ENCODE measurements around the gene DLG3. TPM values are rescaled to one million over a fixed set of nuclear protein-coding genes. Genes with fewer than 3 reads are reported as not detected.

The DLG3 gene
- total RNA-seq, 1 donor from 2014 or later = 107 TPM

- Mint-ChIP-seq H3K9me3 (ENCODE audit: low read depth) (peaks cover 22% of the 10 kb centered on the region), H3K36me3 (ENCODE audit: insufficient read depth) (peaks cover 24% of the 10 kb centered on the region), H3K27ac (no peak overlapping the region), H3K4me1 (ENCODE audit: low read depth) (peaks cover 17% of the 10 kb centered on the region), H3K27me3 (no peaks in the 10 kb centered on the region), H3K4me3 (ENCODE audit: low read depth) (no peak overlapping the region)
- no peak for DNase-seq (ENCODE audit: low spot score, unreplicated experiment)
- no peak for TF ChIP-seq CTCF (IDR thresholded peaks at IDR 0.05; ENCODE audit: unreplicated experiment)
Measured at GRCh38 chrX:70468709-70469108, 24.1 kb downstream of the DLG3 start.

- Mint-ChIP-seq H3K4me1 (ENCODE audit: low read depth) (peaks cover 22% of the 10 kb centered on the region), H3K4me3 (ENCODE audit: low read depth) (no peak overlapping the region), H3K27me3 (no peaks in the 10 kb centered on the region), H3K36me3 (ENCODE audit: insufficient read depth) (peaks cover 19% of the 10 kb centered on the region), H3K27ac (peak overlapping the region; percentile 35), H3K9me3 (ENCODE audit: low read depth) (peaks cover 18% of the 10 kb centered on the region)
- DNase-seq (ENCODE audit: low spot score, unreplicated experiment) = no peak
- TF ChIP-seq CTCF (IDR thresholded peaks at IDR 0.05; ENCODE audit: unreplicated experiment) = no peak
Measured at GRCh38 chrX:70470850-70471289, 26.2 kb downstream of the DLG3 start.

GRCh38 chrX:70476166-70476933, 31.7 kb downstream of the DLG3 start:
- peaks cover 65% of the 10 kb centered on the region for H3K4me1 Mint-ChIP-seq (ENCODE audit: low read depth)
- TF ChIP-seq CTCF (IDR thresholded peaks at IDR 0.05; ENCODE audit: unreplicated experiment) = no peak
- no peak for DNase-seq (ENCODE audit: low spot score, unreplicated experiment)
- no peaks in the 10 kb centered on the region for H3K27me3 Mint-ChIP-seq
- peaks cover 9% of the 10 kb centered on the region for H3K9me3 Mint-ChIP-seq (ENCODE audit: low read depth)
- no peak overlapping the region for H3K4me3 Mint-ChIP-seq (ENCODE audit: low read depth)
- H3K36me3 Mint-ChIP-seq (ENCODE audit: insufficient read depth) = peaks cover 8% of the 10 kb centered on the region
- peak overlapping the region; percentile 94 for H3K27ac Mint-ChIP-seq

- H3K4me3 Mint-ChIP-seq (ENCODE audit: low read depth) = peak overlapping the region; percentile 36
Measured at GRCh38 chrX:70476934-70477733, 32.5 kb downstream of the DLG3 start.

More at GRCh38 chrX:70476934-70477733, 32.5 kb downstream of the DLG3 start:
- Mint-ChIP-seq H3K36me3 (ENCODE audit: insufficient read depth) (peaks cover 4% of the 10 kb centered on the region), H3K9me3 (ENCODE audit: low read depth) (peaks cover 3% of the 10 kb centered on the region), H3K27me3 (no peaks in the 10 kb centered on the region), H3K4me1 (ENCODE audit: low read depth) (peaks cover 64% of the 10 kb centered on the region), H3K27ac (peak overlapping the region; percentile 94)
- DNase-seq (ENCODE audit: low spot score, unreplicated experiment) = no peak
- no peak for TF ChIP-seq CTCF (IDR thresholded peaks at IDR 0.05; ENCODE audit: unreplicated experiment)

Data from progenitor cell of endocrine pancreas (in vitro differentiated cells).